ENCODE results near the gene SRSF9. TPM values are rescaled to one million over a fixed set of nuclear protein-coding genes. Genes with fewer than 3 reads are reported as not detected.
A peak's percentile ranks its signal among the peaks of the same experiment; 100 is the strongest.

Gene SRSF9
- total RNA-seq, 1 experiment from 2014 or later: 302 TPM

GRCh38 chr12:120497524-120498150 lies 28.1 kb upstream of the SRSF9 start:
- no peak overlapping the region for H3K27ac ChIP-seq (ENCODE audit: insufficient read length, low read depth, low read length)
- no peak overlapping the region for H3K18ac ChIP-seq (ENCODE audit: insufficient read length, low read depth, low read length)
- H2BK120ac ChIP-seq (ENCODE audit: low read depth, low read length, poor library complexity, severe bottlenecking): no peak overlapping the region
- no peak overlapping the region for H3K4ac ChIP-seq (ENCODE audit: low read depth, low read length)
- H3K23me2 ChIP-seq (ENCODE audit: insufficient read length, low read depth, low read length, poor library complexity, severe bottlenecking): peaks cover 14% of the 10 kb centered on the region
- no peak overlapping the region for H3K14ac ChIP-seq (ENCODE audit: insufficient read depth, low read length)
- peak overlapping the region in 1 of 3 experiments; percentile 80; a peak in 2 of 7 replicates for H3K27ac Mint-ChIP-seq
- peak overlapping the region; percentile 72 for H3K9ac ChIP-seq (ENCODE audit: extremely low read depth, insufficient read length, low read length)
- no peaks in the 10 kb centered on the region for H4K20me1 ChIP-seq (ENCODE audit: control insufficient read depth, insufficient read depth, insufficient read length)
- H3K79me2 ChIP-seq (ENCODE audit: insufficient read depth, low read length): peaks cover 10% of the 10 kb centered on the region; the same call in 1 of the 2 replicates
- H3K79me1 ChIP-seq (ENCODE audit: insufficient read depth, low read depth, low read length, poor library complexity, severe bottlenecking): peaks cover 3% of the 10 kb centered on the region
- no peaks in the 10 kb centered on the region for H3K9me3 ChIP-seq (ENCODE audit: control insufficient read depth, low read depth, low read length)
- peaks cover 26 to 30% of the 10 kb centered on the region in 2 experiments for H3K4me1 Mint-ChIP-seq
- no peak overlapping the region for H4K8ac ChIP-seq (replicated peaks; ENCODE audit: insufficient read length, low read depth, low read length)
- H2AK5ac ChIP-seq (ENCODE audit: insufficient read length, low read length): no peak overlapping the region
- no peak overlapping the region for H3K23ac ChIP-seq (ENCODE audit: insufficient read length, low read depth, low read length)
- no peak for DNase-seq
- no peaks in the 10 kb centered on the region; the same call in 1 of the 2 replicates for H3K4me1 ChIP-seq (ENCODE audit: insufficient read depth, low read length)
- no peak overlapping the region for H2BK5ac ChIP-seq (ENCODE audit: insufficient read length, low read length)
- no CpG with 5 or more reads among the region's 9 CpGs for whole genome bisulfite sequencing (ENCODE audit: extremely low coverage, insufficient read length, low lambda C conversion rate)
- TF ChIP-seq CTCF (conservative IDR thresholded peaks at IDR 0.05): no peak
- H2AFZ ChIP-seq (ENCODE audit: low read length): no peak overlapping the region
- H4K5ac ChIP-seq (ENCODE audit: insufficient read length, low read depth, low read length): no peak overlapping the region
- H2BK20ac ChIP-seq (ENCODE audit: low read depth, low read length, poor library complexity, severe bottlenecking): no peak overlapping the region
- peaks cover 20 to 52% (median 37%) of the 10 kb centered on the region in 3 experiments; a peak in 6 of 7 replicates for H3K36me3 Mint-ChIP-seq (ENCODE audit: insufficient read depth in 1 of 3, low read depth in 3 of 3)
- no peaks in the 10 kb centered on the region for H3K9me3 Mint-ChIP-seq
- H3K56ac ChIP-seq (ENCODE audit: insufficient read length, low read depth, low read length): no peak overlapping the region
- no peaks in the 10 kb centered on the region for H3K27me3 Mint-ChIP-seq (ENCODE audit: low read depth)
- no peak overlapping the region for H3T11ph ChIP-seq (ENCODE audit: low read length)
- no peak overlapping the region for H2BK12ac ChIP-seq (ENCODE audit: insufficient read length, low read depth, low read length)
- no peaks in the 10 kb centered on the region for H3K27me3 ChIP-seq (ENCODE audit: insufficient read depth, low read length)
- H2BK15ac ChIP-seq (ENCODE audit: low read depth, low read length): no peak overlapping the region
- peak overlapping the region; percentile 100 for H3K4me2 ChIP-seq (ENCODE audit: insufficient read depth, insufficient read length, low read length)
- peak overlapping the region; percentile 97 to 99 for H3K4me3 Mint-ChIP-seq
- H4K91ac ChIP-seq (ENCODE audit: insufficient read length, low read depth, low read length): no peak overlapping the region

All from H9 (cell line).